ENCODE data around the gene CMIP.

CMIP gene

GRCh38 chr16:81570151-81570846 is 125.7 kb downstream of the CMIP start:
- Histone ChIP-seq H3K4me1 (ENCODE audit: control insufficient read depth in 1 of 2, insufficient read depth in 2 of 2, low read length in 2 of 2) (peaks cover 11 to 18% of the 10 kb centered on the region in 2 experiments), H2BK5ac (ENCODE audit: low read depth, low read length, poor library complexity) (no peak overlapping the region), H3K27me3 (ENCODE audit: insufficient read depth, low read length) (no peaks in the 10 kb centered on the region), H3K79me1 (ENCODE audit: low read length) (peaks cover 3% of the 10 kb centered on the region), H3K4me2 (ENCODE audit: low read length) (no peak overlapping the region), H3K27ac (ENCODE audit: low read depth, low read length) (no peak overlapping the region), H2AFZ (ENCODE audit: insufficient read depth, low read length, poor library complexity) (no peak overlapping the region), H4K12ac (ENCODE audit: low read depth, low read length) (no peak overlapping the region), H3K9me3 (ENCODE audit: insufficient read depth, low read depth, low read length) (no peaks in the 10 kb centered on the region), H3K4ac (ENCODE audit: low read depth, low read length) (no peak overlapping the region), H3K4me3 (ENCODE audit: low read depth, low read length) (no peak overlapping the region), H4K8ac (ENCODE audit: low read depth, low read length) (no peak overlapping the region), H3K14ac (ENCODE audit: low read length) (no peak overlapping the region), H2BK12ac (ENCODE audit: low read length) (no peak overlapping the region), H2AK5ac (ENCODE audit: low read length) (no peak overlapping the region), H3K9ac (ENCODE audit: low read length) (no peak overlapping the region), H3K18ac (ENCODE audit: low read length) (peak overlapping the region; percentile 77), H3K79me2 (ENCODE audit: control insufficient read depth, insufficient read depth, low read length, poor library complexity) (peaks cover 8% of the 10 kb centered on the region), H2BK120ac (ENCODE audit: insufficient read depth, low read length, poor library complexity) (no peak overlapping the region), H3K23ac (ENCODE audit: low read length) (no peak overlapping the region), H3K36me3 (ENCODE audit: control insufficient read depth in 1 of 2, insufficient read depth in 2 of 2, low read length in 2 of 2) (peaks cover 0 to 5% of the 10 kb centered on the region in 2 experiments), H4K91ac (ENCODE audit: low read depth, low read length) (peak overlapping the region; percentile 14)
- DNase-seq, result no peak
- WGBS (ENCODE audit: extremely low coverage, insufficient coverage, insufficient read length), result no CpG with 5 or more reads among the region's 18 CpGs

- Histone ChIP-seq H2AFZ (ENCODE audit: insufficient read depth, low read length, poor library complexity) (no peak overlapping the region), H3K79me1 (ENCODE audit: low read length) (peaks cover 3% of the 10 kb centered on the region), H4K12ac (ENCODE audit: low read depth, low read length) (no peak overlapping the region), H3K18ac (ENCODE audit: low read length) (no peak overlapping the region), H3K27me3 (ENCODE audit: insufficient read depth, low read length) (no peaks in the 10 kb centered on the region), H3K4me2 (ENCODE audit: low read length) (no peak overlapping the region), H2BK12ac (ENCODE audit: low read length) (no peak overlapping the region), H3K9ac (ENCODE audit: low read length) (no peak overlapping the region), H3K23ac (ENCODE audit: low read length) (no peak overlapping the region), H3K27ac (ENCODE audit: low read depth, low read length) (no peak overlapping the region), H2AK5ac (ENCODE audit: low read length) (no peak overlapping the region), H2BK120ac (ENCODE audit: insufficient read depth, low read length, poor library complexity) (no peak overlapping the region), H3K4ac (ENCODE audit: low read depth, low read length) (no peak overlapping the region), H3K4me3 (ENCODE audit: low read depth, low read length) (no peak overlapping the region), H3K79me2 (ENCODE audit: control insufficient read depth, insufficient read depth, low read length, poor library complexity) (peaks cover 8% of the 10 kb centered on the region), H4K91ac (ENCODE audit: low read depth, low read length) (no peak overlapping the region), H3K4me1 (ENCODE audit: control insufficient read depth in 1 of 2, insufficient read depth in 2 of 2, low read length in 2 of 2) (peaks cover 15 to 21% of the 10 kb centered on the region in 2 experiments), H2BK5ac (ENCODE audit: low read depth, low read length, poor library complexity) (no peak overlapping the region), H3K36me3 (ENCODE audit: control insufficient read depth in 1 of 2, insufficient read depth in 2 of 2, low read length in 2 of 2) (peaks cover 0 to 5% of the 10 kb centered on the region in 2 experiments), H4K8ac (ENCODE audit: low read depth, low read length) (no peak overlapping the region), H3K9me3 (ENCODE audit: insufficient read depth, low read depth, low read length) (no peaks in the 10 kb centered on the region), H3K14ac (ENCODE audit: low read length) (no peak overlapping the region)
- peak in 1 of 2 donors; percentile 33 for DNase-seq
- WGBS (ENCODE audit: extremely low coverage, insufficient coverage, insufficient read length), result no CpG with 5 or more reads among the region's 4 CpGs
These were observed 126.6 kb downstream of the CMIP start for GRCh38 chr16:81571175-81571574.

GRCh38 chr16:81571592-81572385 is 127.2 kb downstream of the CMIP start:
- H3K18ac ChIP-seq (ENCODE audit: low read length), result no peak overlapping the region
- no peak overlapping the region for H3K4ac ChIP-seq (ENCODE audit: low read depth, low read length)
- H2BK5ac ChIP-seq (ENCODE audit: low read depth, low read length, poor library complexity), result no peak overlapping the region
- H3K79me1 ChIP-seq (ENCODE audit: low read length), result peaks cover 3% of the 10 kb centered on the region
- peaks cover 8% of the 10 kb centered on the region for H3K79me2 ChIP-seq (ENCODE audit: control insufficient read depth, insufficient read depth, low read length, poor library complexity)
- H3K9me3 ChIP-seq (ENCODE audit: insufficient read depth, low read depth, low read length), result no peaks in the 10 kb centered on the region
- H3K4me1 ChIP-seq (ENCODE audit: control insufficient read depth in 1 of 2, insufficient read depth in 2 of 2, low read length in 2 of 2), result peaks cover 15 to 21% of the 10 kb centered on the region in 2 experiments
- no peaks in the 10 kb centered on the region for H3K27me3 ChIP-seq (ENCODE audit: insufficient read depth, low read length)
- H2BK12ac ChIP-seq (ENCODE audit: low read length), result no peak overlapping the region
- no peak overlapping the region for H4K8ac ChIP-seq (ENCODE audit: low read depth, low read length)
- DNase-seq, result no peak
- no peak overlapping the region for H4K12ac ChIP-seq (ENCODE audit: low read depth, low read length)
- no peak overlapping the region for H3K14ac ChIP-seq (ENCODE audit: low read length)
- no peak overlapping the region for H3K27ac ChIP-seq (ENCODE audit: low read depth, low read length)
- H3K4me3 ChIP-seq (ENCODE audit: low read depth, low read length), result no peak overlapping the region
- no peak overlapping the region for H2BK120ac ChIP-seq (ENCODE audit: insufficient read depth, low read length, poor library complexity)
- no peak overlapping the region for H3K4me2 ChIP-seq (ENCODE audit: low read length)
- H2AFZ ChIP-seq (ENCODE audit: insufficient read depth, low read length, poor library complexity), result no peak overlapping the region
- H2AK5ac ChIP-seq (ENCODE audit: low read length), result no peak overlapping the region
- WGBS (ENCODE audit: extremely low coverage, insufficient coverage, insufficient read length), result no CpG with 5 or more reads among the region's 24 CpGs
- H4K91ac ChIP-seq (ENCODE audit: low read depth, low read length), result no peak overlapping the region
- H3K23ac ChIP-seq (ENCODE audit: low read length), result no peak overlapping the region
- H3K9ac ChIP-seq (ENCODE audit: low read length), result no peak overlapping the region
- peaks cover 0 to 5% of the 10 kb centered on the region in 2 experiments for H3K36me3 ChIP-seq (ENCODE audit: control insufficient read depth in 1 of 2, insufficient read depth in 2 of 2, low read length in 2 of 2)

GRCh38 chr16:81572386-81573144 is 128.0 kb downstream of the CMIP start:
- no peak overlapping the region for H3K4me3 ChIP-seq (ENCODE audit: low read depth, low read length)
- no peak overlapping the region for H4K8ac ChIP-seq (ENCODE audit: low read depth, low read length)
- H3K79me1 ChIP-seq (ENCODE audit: low read length), result peaks cover 3% of the 10 kb centered on the region
- peaks cover 5% of the 10 kb centered on the region for H3K79me2 ChIP-seq (ENCODE audit: control insufficient read depth, insufficient read depth, low read length, poor library complexity)
- peaks cover 0 to 5% of the 10 kb centered on the region in 2 experiments for H3K36me3 ChIP-seq (ENCODE audit: control insufficient read depth in 1 of 2, insufficient read depth in 2 of 2, low read length in 2 of 2)
- no peak overlapping the region for H2AFZ ChIP-seq (ENCODE audit: insufficient read depth, low read length, poor library complexity)
- no peak overlapping the region for H3K14ac ChIP-seq (ENCODE audit: low read length)
- no peak overlapping the region for H2AK5ac ChIP-seq (ENCODE audit: low read length)
- no peak overlapping the region for H3K4me2 ChIP-seq (ENCODE audit: low read length)
- H3K23ac ChIP-seq (ENCODE audit: low read length), result no peak overlapping the region
- no peak overlapping the region for H2BK120ac ChIP-seq (ENCODE audit: insufficient read depth, low read length, poor library complexity)
- peak overlapping the region; percentile 12 for H3K18ac ChIP-seq (ENCODE audit: low read length)
- H2BK12ac ChIP-seq (ENCODE audit: low read length), result no peak overlapping the region
- no peak overlapping the region for H3K4ac ChIP-seq (ENCODE audit: low read depth, low read length)
- WGBS (ENCODE audit: extremely low coverage, insufficient coverage, insufficient read length), result no CpG with 5 or more reads among the region's 20 CpGs
- peaks cover 15 to 21% of the 10 kb centered on the region in 2 experiments for H3K4me1 ChIP-seq (ENCODE audit: control insufficient read depth in 1 of 2, insufficient read depth in 2 of 2, low read length in 2 of 2)
- no peak overlapping the region for H3K9ac ChIP-seq (ENCODE audit: low read length)
- no peak overlapping the region for H4K12ac ChIP-seq (ENCODE audit: low read depth, low read length)
- H4K91ac ChIP-seq (ENCODE audit: low read depth, low read length), result no peak overlapping the region
- no peaks in the 10 kb centered on the region for H3K27me3 ChIP-seq (ENCODE audit: insufficient read depth, low read length)
- DNase-seq, result no peak
- no peak overlapping the region for H3K27ac ChIP-seq (ENCODE audit: low read depth, low read length)
- H3K9me3 ChIP-seq (ENCODE audit: insufficient read depth, low read depth, low read length), result no peaks in the 10 kb centered on the region
- no peak overlapping the region for H2BK5ac ChIP-seq (ENCODE audit: low read depth, low read length, poor library complexity)

All from trophoblast cell (in vitro differentiated cells and primary cell).